ENCODE results near the gene NDUFS6. TPM values are rescaled to one million over a fixed set of nuclear protein-coding genes. Genes with fewer than 3 reads are reported as not detected.

Gene NDUFS6
- total RNA-seq, 1 donor from 2014 or later, result 22.5 TPM

DNA sequence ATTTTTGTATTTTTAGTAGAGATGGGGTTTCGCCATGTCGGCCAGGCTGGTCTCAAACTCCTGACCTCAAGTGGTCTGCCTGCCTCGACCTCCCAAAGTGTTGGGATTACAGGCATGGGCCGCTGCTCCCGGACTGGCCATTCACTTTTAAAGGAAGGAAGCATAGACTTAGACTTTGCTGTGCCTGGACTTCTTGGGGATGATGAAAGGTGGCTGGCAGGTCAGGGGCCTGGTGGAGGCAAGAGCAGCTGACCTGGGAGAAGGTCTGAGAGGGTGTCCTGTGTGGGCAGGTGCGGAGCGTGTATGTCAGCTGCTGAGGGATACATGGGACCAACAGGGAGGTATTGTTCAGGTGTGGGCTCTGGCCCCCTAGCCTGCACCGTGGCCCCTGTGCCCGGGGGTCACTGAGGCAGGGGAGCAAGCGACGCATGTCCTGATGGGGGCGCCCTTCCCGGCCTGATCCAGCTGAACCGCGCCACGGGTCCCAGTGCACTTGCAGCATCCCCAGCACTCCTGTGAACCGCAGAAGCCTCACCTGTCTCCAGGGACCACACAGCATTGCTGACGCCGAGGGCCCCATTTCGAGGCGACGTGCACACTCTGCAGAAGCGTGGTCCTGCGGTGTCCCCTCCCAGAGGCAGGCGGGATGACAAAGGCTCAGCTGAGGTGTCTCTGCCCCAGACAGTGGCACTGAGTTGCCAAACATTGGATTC, 23.1 kb downstream of the NDUFS6 start:
- ChIA-PET POLR2A (no interaction called here), CTCF (no interaction called here)
- Mint-ChIP-seq H3K9me3 (no peaks in the 10 kb centered on the region), H3K4me3 (no peak overlapping the region), H3K4me1 (peaks cover 3% of the 10 kb centered on the region), H3K36me3 (ENCODE audit: low read depth) (peaks cover 51% of the 10 kb centered on the region), H3K27ac (no peak overlapping the region), H3K27me3 (no peaks in the 10 kb centered on the region)
- no peak for ATAC-seq (ENCODE audit: low read depth)
- DNase-seq, result no peak
- TF ChIP-seq, protein P1, sequence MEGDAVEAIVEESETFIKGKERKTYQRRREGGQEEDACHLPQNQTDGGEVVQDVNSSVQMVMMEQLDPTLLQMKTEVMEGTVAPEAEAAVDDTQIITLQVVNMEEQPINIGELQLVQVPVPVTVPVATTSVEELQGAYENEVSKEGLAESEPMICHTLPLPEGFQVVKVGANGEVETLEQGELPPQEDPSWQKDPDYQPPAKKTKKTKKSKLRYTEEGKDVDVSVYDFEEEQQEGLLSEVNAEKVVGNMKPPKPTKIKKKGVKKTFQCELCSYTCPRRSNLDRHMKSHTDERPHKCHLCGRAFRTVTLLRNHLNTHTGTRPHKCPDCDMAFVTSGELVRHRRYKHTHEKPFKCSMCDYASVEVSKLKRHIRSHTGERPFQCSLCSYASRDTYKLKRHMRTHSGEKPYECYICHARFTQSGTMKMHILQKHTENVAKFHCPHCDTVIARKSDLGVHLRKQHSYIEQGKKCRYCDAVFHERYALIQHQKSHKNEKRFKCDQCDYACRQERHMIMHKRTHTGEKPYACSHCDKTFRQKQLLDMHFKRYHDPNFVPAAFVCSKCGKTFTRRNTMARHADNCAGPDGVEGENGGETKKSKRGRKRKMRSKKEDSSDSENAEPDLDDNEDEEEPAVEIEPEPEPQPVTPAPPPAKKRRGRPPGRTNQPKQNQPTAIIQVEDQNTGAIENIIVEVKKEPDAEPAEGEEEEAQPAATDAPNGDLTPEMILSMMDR (IDR thresholded peaks at IDR 0.05), result no peak
- intact Hi-C loops (cut with micrococcal nuclease), result no loop called here

DNA sequence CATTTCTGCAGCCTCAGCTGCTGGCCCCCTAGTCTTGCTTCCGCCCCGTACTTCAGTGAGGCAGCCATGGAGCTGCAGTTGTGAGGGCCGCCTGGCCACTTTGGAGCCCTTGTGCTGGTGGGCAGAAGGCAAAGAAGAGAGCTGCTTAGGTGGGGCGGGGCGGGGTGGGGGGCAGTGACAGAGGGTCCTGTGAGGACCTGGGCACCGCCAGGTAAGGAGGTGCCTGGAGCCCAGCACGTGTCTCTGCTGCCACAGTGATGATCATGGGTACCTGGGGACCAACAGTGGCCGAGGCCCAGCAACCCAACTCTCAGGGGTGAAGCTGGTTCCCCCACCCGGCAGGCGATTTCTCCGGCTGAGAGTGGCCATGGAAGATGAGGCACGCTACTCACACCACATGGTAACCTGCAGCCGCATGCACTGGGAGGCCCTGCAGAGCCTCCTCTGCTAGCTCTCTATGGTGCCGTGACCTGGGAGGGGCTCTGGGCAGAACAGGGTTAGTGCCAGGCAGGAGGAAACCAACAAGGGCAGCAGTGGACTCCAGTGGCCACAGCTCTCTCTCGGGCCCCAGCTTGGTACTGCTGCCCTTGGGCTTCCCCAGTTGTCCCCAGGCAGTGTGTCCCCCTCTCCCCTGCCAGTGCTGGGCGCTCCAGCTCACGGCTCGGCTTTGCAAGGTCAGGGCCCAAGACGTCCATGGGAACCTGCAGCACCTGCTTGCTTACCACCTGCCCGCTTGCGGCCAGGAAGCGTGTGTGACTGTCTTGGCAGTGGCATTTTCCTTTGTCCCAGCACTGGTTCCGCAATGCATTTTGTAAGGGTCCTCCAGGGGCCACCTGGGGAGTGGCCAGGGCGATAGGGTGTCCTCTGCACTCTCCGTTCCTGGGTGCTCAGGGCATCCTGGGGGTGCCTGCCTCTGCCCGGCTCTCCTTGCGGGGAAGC, 24.0 kb downstream of the NDUFS6 start:
- POLR2A ChIA-PET, result no interaction called here
- ATAC-seq (ENCODE audit: low read depth), result no peak

DNA sequence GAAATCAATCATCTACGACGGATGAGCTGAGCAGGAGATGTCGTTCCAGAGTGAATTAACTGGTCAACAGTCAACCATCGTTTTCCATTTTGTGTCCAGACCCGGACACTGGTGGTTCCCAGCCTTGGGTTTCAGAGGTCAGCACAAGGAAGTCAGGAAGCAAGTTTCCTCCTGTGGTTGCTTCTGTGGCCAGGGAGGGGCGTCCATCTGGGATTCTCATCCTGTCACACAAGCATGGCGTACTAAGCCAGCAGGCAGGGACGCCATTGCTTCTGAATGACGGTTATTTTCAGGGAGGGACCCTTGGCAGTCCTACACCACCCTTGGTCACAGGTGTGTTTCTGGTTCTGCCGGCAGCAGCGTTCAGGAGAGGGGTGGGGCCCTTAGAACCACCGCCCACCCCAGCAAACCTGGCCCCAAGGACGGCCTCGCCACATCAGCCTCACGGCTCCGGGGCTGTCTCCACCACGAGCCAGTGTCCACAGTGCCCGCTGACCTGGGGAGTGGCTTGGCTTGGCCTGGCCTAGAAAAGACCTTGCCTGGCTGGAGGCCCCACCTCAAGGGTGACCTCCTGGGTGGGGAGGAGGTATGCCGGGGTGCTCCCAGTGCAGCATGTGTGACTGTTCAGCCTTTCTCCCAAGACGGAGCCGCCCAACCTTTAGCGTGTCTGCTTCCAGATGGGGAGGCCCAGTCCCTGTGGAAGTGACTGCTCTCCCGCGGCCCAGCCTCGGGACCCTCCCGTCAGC, 25.2 kb downstream of the NDUFS6 start:
- Mint-ChIP-seq H3K27ac (no peak overlapping the region), H3K36me3 (ENCODE audit: low read depth) (peaks cover 30% of the 10 kb centered on the region), H3K27me3 (no peaks in the 10 kb centered on the region), H3K4me3 (no peak overlapping the region), H3K9me3 (no peaks in the 10 kb centered on the region), H3K4me1 (no peaks in the 10 kb centered on the region)
- intact Hi-C loops (cut with micrococcal nuclease), result no loop called here
- ChIA-PET CTCF (no interaction called here), POLR2A (interaction anchor here (0.7 kb wide), 1 partner anchor 42 kb away, joined by 4 read pairs; no protein-coding TSS in a partner anchor)
- DNase-seq (no peak), ATAC-seq (ENCODE audit: low read depth) (no peak)
- TF ChIP-seq, protein P1 (IDR thresholded peaks at IDR 0.05), result no peak

More for the DNA sequence above, 24.0 kb downstream of the NDUFS6 start:
- Mint-ChIP-seq H3K36me3 (ENCODE audit: low read depth) (peaks cover 42% of the 10 kb centered on the region), H3K27me3 (no peaks in the 10 kb centered on the region), H3K4me3 (no peak overlapping the region), H3K27ac (no peak overlapping the region), H3K4me1 (no peaks in the 10 kb centered on the region), H3K9me3 (no peaks in the 10 kb centered on the region)
- intact Hi-C loops (cut with micrococcal nuclease), result no loop called here
- TF ChIP-seq, protein P1 (IDR thresholded peaks at IDR 0.05), result no peak
- DNase-seq, result no peak
- CTCF ChIA-PET, result no interaction called here

DNA sequence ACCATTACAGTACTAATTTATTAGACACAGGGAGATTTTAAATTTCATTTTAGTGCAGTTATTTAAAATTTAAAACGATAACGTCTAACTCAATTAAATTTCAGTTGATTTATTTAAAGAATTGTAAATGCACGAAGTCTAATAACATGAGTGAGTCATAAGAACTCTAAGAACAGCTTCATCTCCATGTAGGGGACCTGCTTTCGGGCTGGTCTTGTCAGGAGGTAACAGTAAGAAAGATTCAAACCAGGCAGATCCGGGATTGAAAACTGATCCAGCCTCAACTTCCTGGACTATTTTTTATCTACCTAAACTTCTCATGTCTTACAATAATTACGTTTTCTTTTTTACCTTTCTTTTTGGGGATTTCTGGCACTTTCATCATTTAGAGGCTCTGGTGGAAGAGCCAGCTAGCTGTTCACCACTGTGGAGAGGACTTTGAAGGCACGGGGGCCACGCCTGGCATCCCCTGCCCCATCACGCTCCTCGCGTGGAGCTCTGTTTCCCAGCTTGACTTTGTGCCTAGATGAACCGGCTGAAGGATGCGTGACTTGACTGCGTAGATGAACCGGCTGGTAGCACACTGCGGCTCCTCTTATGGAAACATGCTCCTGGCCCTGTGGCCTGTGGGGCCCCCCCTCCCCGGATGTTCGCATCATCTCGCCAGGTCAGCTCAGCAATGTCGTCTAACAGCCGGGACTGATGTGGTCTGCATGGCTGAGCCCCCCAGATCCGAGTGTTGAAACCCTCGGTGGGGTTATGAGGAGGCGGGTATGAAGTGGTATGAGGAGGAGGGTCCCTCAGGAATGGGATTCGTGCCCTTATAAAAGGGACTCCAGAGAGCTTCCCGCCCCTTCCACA, 26.0 kb downstream of the NDUFS6 start:
- TF ChIP-seq, protein P1 (IDR thresholded peaks at IDR 0.05), result no peak
- ChIA-PET CTCF (no interaction called here), POLR2A (no interaction called here)
- DNase-seq (no peak), ATAC-seq (ENCODE audit: low read depth) (no peak)
- no peak overlapping the region for H3K27ac Mint-ChIP-seq
- H3K4me3 Mint-ChIP-seq, result no peak overlapping the region
- peaks cover 22% of the 10 kb centered on the region for H3K36me3 Mint-ChIP-seq (ENCODE audit: low read depth)
- intact Hi-C loops (cut with micrococcal nuclease), result no loop called here
- H3K4me1 Mint-ChIP-seq, result no peaks in the 10 kb centered on the region
- H3K27me3 Mint-ChIP-seq, result no peaks in the 10 kb centered on the region
- no peaks in the 10 kb centered on the region for H3K9me3 Mint-ChIP-seq

All from activated B cell treated with CpG ODN at 0.5 μM for 24 hours (primary cell).